ENCODE measurements around the gene PDE7B.
"Not testable (repeated sequence)": the region's sequence is repeated elsewhere in the genome, so short reads cannot be mapped to it uniquely, and the experiment has no call there.

Gene PDE7B

GRCh38 chr6:136114661-136115060, 263.2 kb downstream of the PDE7B start:
- no peak for DNase-seq

- DNase-seq: no peak
Measured at GRCh38 chr6:136115941-136116340, 264.4 kb downstream of the PDE7B start.

- DNase-seq: no peak
Measured at GRCh38 chr6:136117081-136117480, 265.6 kb downstream of the PDE7B start.

GRCh38 chr6:136118787-136119186, 267.3 kb downstream of the PDE7B start:
- no peak for DNase-seq

DNA sequence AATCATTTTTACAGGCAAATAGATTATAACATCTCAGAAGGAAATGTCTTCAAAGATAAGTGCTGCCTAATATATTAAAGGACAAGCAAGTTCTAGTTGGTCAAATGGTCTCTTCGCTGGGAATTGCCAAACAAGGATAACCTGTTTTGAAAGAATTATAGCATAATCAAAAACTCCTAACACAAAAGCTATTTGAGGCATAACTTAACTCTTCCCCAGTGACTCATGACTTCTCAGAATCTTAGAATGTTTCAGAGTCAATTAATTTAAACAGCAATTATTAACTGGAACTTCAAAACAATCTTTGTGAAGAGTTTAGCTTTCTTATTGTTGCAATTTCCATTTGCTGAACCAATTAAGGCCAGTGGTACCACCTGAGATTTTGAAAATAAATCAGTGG, 272.0 kb downstream of the PDE7B start:
- DNase-seq: no peak

DNA sequence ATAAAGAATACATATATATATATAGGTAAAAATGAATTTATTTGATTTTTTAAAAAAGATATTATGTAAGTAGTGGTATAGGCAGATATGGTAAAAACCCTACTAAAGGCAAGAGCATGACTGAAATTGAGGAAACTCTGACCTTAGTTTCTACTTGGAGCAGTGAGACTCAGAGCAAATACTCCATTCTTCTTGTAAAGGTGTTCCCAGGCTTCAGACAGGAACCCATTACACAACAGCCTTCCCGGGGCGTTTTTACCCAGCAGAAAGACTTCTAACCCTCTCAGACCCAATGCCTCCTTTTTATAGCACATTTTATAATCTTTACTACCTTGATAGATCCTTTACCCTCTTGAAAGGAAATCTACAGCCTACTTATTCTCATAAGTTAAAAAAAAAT, 274.1 kb downstream of the PDE7B start:
- no peak for DNase-seq

- no peak for DNase-seq
Measured at GRCh38 chr6:136127873-136128272, 276.4 kb downstream of the PDE7B start.

- no peak for DNase-seq
Measured at GRCh38 chr6:136129365-136129764, 277.9 kb downstream of the PDE7B start.

GRCh38 chr6:136134268-136134667, 282.8 kb downstream of the PDE7B start:
- DNase-seq: no peak

- DNase-seq: no peak
Measured at GRCh38 chr6:136134751-136135150, 283.2 kb downstream of the PDE7B start.

DNA sequence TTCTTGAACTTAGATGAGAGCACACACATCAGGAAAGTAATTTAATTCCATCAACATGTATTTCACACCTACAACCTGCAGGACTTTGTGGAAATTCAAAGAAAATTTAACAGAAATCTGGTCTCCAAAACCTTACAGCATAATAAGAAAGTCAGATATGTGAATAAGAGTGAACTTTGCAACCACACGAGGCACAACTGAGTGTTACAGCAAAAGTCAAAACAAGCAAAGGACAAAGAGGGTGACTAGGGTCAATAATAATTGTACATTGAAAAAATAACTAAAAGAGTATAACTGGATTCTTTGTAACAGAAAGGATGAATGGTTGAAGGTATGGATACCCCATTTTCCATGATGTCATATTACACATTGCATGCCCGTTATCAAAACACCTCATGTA, 284.8 kb downstream of the PDE7B start:
- no peak for DNase-seq

DNA sequence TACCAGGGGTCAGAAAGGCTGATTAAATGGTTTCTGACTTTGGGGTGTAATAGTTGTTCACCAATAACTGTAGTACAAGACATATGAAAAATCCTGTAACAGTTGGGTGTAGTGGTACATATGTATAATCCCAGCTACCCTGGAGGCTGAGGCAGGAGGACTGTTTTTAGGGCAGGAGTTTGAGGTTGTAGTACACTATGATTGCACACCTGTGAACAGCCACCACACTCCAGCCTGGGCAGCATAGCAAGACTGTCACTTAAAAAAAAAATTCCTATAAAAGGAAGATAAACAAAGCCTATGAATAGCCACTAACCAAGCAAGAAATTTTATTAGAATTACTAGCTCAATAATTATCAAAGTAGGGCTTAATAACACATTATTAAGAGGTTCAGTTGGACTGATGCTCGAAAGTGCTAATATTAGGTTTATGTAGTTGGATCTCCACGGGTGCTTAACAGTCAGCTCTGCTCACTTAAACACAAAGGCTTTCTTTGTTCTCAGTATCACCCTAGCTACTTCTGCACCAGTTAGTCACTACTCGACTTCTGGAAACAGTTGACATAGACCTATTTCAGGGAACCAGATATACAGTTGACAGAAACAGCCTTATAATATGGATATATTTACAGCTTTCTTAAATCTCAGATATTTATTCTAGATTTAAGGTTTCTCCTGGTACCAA, 285.6 kb downstream of the PDE7B start:
- DNase-seq: no peak

- no peak for DNase-seq
Measured at GRCh38 chr6:136137739-136138402, 286.4 kb downstream of the PDE7B start.

- not testable (repeated sequence) for DNase-seq
Measured at GRCh38 chr6:136139111-136139510, 287.6 kb downstream of the PDE7B start.

DNA sequence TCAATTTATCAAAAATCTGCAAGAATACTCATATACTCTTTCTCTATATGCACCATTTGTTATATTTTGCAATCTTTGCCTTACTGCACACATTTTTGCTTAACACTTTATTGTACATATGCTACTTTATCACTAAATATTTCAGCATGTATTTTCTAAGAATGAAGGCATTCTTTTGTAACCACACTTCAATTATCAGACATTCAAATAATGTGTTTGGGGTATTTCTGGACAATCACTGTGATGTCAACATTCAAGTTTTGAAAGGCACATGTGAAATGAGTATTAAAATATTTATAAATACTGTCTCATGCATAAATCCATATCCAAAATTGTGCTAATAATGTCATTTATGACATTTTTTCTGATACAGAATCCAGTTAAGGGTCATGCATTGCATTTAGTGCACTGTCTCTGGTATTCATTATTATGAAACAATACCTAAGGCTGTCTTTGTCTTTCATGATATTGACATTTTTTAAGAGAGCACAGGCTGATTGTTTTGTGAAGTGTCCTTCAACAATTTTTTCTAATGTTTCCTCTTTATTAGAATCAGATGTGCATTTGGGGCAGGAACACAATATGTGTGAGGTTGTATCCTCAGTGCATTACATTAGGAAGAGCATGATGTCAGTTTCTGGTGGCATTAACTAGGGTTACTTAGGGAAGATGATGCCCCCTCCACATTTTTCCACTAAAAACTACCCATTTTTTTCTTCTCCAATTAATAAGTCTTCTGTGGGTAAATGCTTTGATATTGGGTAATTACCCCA, 292.9 kb downstream of the PDE7B start:
- no peak for DNase-seq

DNA sequence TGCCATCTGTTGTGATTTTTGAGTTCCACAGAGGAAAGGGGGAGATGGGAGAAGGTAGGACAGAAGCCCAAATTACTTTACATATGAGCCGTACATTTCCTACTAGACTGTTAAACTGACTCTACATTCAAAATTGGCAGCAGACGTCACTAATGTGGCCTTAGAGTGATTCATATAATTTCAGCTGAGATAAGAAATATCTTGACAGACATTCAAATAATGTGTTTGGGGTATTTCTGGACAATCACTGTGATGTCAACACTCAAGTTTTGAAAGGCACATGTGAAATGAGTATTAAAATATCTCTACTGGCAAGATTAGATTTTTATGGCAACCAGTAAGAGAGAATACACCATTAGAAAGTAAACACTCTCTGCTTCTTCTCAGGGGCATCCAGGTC, 294.6 kb downstream of the PDE7B start:
- no peak for DNase-seq

DNA sequence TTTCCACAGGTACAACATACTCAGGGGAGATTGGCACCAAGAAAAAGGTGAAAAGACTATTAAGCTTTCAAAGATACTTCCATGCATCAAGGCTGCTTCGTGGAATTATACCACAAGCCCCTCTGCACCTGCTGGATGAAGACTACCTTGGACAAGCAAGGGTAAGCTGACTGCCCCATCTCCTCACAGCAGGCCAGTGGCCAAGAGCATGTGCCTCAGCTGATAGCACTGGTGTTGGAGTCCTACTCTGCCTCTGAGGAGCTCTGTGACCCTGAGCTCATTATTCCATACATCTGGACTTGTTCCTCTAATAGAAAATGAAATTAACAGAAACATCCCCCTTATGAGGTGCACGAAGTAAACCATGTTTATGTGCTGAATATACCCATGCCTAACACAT, 295.8 kb downstream of the PDE7B start:
- no peak for DNase-seq

DNA sequence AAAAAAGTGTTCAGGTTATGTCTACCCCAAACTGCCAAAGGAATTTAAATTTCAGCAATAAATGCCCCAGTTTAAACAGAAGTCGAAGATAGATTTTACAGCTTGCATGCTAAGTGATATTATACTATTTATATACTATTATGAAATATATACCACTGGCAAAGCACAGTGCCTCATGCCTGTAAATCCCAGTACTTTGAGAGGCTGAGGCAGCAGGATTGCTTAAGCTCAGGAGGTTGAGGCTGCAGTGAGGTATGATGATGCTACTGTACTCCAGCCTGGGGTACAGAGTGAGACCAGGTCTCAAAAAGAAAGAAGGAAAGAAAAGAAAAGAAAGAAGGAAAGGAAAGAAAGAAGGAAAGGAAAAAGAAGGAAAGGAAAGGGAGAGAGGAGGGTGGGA, 296.6 kb downstream of the PDE7B start:
- DNase-seq: no peak

- DNase-seq: no peak
Measured at GRCh38 chr6:136148523-136148922, 297.0 kb downstream of the PDE7B start.

GRCh38 chr6:136149311-136149710, 297.8 kb downstream of the PDE7B start:
- no peak for DNase-seq

DNA sequence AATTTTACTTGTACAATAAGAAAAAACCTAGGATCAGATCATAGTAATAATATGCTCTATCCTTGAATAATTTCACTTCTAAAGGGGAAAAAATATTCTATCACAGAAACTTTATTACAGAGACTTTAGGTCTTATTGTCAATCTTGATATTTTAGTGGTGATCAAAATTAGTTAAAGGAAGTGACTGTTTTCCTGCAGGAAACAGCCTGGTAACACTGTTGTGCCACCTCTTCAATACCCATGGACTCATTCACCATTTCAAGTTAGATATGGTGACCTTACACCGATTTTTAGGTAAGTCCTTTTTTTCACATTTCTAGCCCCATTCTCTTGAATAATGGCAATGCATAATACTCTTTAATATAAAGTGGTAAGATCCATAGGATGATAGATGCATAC, 299.5 kb downstream of the PDE7B start:
- DNase-seq: no peak

DNA sequence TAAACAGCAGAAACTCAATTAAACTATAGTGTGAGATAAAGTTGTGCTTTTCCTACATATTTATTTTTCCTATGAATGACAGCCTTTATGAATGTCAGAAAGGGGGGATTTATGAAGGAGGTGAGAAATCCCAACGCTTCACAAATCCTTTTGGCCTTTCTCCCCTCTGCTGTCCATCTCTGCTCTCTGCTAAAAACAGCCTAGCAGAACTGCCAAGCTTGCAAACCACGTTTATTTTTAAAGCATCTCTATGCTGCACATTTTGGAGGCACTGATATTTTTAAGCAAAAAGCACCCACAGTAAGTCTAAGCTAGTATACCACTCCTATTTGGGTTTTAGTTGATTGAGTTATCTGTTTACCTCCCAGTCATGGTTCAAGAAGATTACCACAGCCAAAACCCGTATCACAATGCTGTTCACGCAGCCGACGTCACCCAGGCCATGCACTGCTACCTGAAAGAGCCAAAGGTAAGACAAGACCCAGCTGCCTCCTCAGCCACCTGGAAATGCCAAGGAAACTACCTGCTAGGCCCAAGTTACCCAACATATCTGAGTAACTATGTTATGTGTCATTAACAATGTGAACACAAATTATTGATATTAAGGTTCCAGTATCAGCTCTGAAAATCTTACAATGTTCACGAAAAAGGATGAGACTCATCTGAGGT, 302.3 kb downstream of the PDE7B start:
- no peak for DNase-seq

GRCh38 chr6:136155191-136155590, 303.7 kb downstream of the PDE7B start:
- DNase-seq: no peak

GRCh38 chr6:136157743-136158142, 306.2 kb downstream of the PDE7B start:
- no peak for DNase-seq

Data from SIG-M5 (cell line).